ENCODE measurements around the gene GJA9.

DNA sequence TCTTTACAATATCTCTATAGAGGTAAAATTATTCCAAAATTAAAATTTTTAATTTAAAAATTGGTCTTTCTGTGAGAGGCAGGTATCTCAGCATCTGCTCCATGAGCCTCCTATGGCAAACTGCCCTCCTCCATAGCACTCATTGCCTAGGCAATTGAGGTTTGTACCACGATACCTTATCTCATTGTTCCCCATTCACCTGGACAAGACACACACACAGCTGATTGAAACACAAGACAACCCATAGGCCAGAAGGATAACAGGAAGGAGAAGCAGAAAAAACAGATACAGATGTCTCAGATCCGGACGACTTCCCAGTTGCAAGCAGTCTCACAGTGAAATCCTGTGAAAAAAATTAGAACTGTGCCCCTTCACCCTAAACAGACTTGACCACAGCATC, 36.0 kb upstream of the GJA9 start:
- TF ChIP-seq, protein P1, sequence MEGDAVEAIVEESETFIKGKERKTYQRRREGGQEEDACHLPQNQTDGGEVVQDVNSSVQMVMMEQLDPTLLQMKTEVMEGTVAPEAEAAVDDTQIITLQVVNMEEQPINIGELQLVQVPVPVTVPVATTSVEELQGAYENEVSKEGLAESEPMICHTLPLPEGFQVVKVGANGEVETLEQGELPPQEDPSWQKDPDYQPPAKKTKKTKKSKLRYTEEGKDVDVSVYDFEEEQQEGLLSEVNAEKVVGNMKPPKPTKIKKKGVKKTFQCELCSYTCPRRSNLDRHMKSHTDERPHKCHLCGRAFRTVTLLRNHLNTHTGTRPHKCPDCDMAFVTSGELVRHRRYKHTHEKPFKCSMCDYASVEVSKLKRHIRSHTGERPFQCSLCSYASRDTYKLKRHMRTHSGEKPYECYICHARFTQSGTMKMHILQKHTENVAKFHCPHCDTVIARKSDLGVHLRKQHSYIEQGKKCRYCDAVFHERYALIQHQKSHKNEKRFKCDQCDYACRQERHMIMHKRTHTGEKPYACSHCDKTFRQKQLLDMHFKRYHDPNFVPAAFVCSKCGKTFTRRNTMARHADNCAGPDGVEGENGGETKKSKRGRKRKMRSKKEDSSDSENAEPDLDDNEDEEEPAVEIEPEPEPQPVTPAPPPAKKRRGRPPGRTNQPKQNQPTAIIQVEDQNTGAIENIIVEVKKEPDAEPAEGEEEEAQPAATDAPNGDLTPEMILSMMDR (IDR thresholded peaks at IDR 0.05; ENCODE audit: borderline replicate concordance, extremely low read depth, low read length, poor library complexity, severe bottlenecking), result no peak
- TF ChIP-seq EZH2 (IDR thresholded peaks at IDR 0.05; ENCODE audit: borderline replicate concordance, low read depth, low read length, severe bottlenecking), result no peak
